Amniotic stem cell (primary cell): ENCODE results near the gene PEAK1.

Source experiments
- DNase-seq: peaks from one replicate; lab custom pipeline; 2025; lab: John Stamatoyannopoulos, UW

The PEAK1 gene, protein sequence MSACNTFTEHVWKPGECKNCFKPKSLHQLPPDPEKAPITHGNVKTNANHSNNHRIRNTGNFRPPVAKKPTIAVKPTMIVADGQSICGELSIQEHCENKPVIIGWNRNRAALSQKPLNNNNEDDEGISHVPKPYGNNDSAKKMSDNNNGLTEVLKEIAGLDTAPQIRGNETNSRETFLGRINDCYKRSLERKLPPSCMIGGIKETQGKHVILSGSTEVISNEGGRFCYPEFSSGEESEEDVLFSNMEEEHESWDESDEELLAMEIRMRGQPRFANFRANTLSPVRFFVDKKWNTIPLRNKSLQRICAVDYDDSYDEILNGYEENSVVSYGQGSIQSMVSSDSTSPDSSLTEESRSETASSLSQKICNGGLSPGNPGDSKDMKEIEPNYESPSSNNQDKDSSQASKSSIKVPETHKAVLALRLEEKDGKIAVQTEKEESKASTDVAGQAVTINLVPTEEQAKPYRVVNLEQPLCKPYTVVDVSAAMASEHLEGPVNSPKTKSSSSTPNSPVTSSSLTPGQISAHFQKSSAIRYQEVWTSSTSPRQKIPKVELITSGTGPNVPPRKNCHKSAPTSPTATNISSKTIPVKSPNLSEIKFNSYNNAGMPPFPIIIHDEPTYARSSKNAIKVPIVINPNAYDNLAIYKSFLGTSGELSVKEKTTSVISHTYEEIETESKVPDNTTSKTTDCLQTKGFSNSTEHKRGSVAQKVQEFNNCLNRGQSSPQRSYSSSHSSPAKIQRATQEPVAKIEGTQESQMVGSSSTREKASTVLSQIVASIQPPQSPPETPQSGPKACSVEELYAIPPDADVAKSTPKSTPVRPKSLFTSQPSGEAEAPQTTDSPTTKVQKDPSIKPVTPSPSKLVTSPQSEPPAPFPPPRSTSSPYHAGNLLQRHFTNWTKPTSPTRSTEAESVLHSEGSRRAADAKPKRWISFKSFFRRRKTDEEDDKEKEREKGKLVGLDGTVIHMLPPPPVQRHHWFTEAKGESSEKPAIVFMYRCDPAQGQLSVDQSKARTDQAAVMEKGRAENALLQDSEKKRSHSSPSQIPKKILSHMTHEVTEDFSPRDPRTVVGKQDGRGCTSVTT (N-terminal part only)

DNA sequence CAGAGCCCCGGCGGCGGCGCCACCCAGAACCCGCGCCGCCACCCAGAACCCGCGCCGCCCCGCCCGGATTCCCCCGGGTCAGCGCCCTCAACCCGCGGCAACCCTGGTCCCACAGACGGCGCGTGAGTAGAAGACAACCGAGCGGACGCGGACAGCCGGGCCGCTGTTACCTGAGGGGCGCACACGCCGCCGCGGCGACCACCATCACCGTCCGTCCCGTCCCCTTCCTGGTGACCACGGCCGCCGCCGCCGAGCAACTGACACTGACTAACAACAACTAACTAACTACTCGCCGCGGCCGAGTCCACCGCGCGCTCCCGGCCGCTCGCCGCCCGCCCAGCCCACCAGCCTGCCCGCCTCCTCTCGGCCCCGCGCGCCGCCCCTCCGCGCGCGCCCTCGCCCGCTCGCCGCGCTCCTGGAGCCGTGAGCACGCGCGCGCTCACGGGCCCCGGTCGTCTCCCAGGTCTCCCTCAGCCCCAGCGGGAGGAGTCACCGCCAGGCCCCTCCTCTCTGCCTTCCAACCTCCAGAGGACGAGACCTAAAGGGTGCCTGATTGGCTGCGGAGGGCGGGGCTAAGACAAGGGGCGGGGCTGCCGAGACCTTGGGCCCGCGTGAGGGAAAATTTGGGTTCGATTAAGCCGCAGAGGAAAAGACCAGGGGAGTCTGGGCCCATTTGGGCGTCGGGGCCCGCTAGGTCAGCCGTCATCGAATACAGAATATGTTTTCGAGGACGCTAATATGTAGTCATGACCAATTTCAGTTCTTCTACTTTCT, at the start of gene PEAK1:
Gene PEAK1, minus strand, starts transcription at position 269 of the 774 bp plus-strand sequence. CDS start 238,178 bp downstream, outside the sequence.
- DNase-seq, result peak; percentile 94

DNA sequence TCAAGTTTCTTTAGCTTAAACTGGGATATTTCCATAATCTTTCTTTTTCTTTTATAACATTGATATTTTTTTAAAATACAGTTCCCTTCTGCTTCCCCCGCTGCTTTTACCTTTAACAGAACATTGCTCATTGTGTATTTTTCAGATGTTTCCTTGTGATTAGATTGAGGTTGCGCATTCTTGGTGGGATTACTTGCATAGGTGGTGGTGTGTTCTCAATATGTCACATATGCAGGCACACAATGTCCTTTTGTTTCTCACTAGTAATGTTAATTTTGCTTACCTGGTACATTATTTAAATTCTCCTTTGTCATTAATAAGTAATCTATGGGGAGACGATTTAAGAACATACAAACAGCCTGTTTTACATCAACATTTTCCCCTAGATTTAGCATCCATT, 49.0 kb upstream of the PEAK1 start:
- no peak for DNase-seq

DNA sequence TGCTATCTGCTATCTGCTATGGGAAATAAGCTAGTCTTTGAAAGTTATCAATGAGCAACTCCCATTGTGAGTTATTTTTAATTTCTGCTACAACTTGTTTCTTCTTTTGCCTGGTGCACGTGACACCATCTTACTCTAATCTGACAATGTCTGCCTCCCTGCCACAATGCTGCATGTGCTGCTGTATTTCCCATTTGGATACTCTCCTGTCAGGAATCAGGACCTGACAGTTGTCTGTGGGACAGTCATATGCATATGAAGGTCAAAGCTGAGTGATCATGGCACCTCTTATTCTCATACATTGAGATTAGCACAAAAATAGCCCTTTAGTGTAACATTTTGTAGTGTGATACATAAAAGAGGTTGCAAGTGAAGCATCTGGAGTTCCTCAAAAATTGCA, 46.6 kb upstream of the PEAK1 start:
- no peak for DNase-seq

DNA sequence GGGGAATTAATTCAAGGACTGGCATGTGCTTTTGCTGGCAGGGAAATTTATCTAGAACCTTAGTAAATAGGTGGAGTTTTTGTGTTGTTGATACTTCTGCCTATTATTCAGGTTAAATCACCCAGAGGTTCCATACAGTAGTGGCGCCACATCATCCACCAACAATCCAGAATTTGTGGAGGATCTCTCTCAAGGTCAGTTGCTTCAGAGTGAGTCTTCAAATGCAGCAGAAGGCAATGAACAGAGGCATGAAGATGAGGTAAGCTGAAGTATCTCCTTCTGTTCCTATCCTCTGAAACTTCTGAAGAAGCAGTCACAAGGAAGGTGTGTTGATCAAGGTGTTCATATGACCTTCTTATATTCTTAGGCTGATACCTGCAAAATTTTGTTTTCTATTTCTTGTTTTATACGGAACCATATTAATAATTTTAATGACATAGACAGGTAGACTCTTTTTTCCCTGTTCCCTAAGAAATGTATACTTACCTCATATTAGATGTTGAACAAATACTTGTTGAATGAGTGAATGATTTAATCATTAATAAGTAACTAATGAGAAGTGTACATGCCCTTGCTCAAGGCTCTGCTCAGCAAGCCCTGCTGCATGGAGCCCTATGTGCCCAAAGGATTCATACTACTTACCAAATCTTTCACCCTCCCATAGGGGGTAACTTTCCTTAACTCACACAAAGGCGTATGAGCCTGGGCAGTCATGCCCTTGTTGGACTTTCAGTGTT, 44.4 kb upstream of the PEAK1 start:
- no peak for DNase-seq

DNA sequence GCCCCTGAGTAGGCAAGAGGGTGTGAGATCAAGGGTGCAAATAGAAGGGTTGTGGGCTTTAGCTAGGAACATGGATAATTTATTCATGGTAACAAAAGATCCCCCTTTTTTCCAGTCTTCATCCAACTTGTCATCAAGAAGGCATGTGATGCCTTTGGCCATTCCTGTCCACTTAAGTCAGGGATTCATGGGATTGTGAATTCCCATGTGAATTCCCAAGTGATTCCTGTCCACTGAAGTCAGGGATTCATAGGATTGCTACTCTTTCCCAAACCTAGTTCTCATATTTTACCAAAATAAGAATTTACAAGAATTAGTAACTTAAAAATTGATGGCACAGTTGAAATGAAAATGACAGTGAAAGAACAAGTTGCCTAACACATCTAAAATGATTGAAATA, 41.6 kb upstream of the PEAK1 start:
- DNase-seq, result no peak

DNA sequence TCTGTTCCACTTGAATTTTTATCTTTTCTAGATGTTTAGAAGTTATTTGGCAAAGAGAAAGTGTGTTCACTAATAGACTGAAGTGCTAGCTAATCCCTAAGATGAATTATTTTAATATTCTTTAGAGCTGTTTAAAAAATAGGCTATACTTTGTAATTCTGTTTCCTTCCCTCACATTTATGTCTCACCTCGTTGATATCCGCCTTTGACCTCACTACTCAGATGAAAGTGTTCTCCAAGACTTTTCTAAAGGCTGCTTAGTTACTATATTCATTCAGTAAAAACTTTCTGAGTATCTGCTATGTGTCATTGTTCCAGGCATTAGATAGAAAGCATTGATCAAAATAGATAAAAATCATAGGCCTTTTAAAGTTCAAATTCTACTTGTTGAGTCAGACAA, 39.1 kb upstream of the PEAK1 start:
- no peak for DNase-seq

DNA sequence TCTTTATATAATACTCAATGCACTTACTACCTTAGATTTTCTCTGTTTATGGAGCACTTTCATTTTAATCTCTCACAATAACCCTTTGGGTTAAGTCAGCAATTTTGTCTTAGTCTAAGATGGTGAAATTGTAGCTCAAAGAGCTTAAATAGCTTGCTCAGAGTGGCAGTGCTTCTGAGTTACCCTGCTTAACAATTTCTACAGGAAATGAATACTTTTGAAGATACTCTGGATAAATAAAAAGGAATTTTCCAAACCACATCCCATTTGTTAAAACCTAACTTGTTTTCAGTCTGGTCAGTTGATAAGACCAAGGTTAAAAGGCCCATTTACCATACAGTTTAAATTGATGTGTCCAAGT, 38.0 kb upstream of the PEAK1 start:
- DNase-seq, result no peak

DNA sequence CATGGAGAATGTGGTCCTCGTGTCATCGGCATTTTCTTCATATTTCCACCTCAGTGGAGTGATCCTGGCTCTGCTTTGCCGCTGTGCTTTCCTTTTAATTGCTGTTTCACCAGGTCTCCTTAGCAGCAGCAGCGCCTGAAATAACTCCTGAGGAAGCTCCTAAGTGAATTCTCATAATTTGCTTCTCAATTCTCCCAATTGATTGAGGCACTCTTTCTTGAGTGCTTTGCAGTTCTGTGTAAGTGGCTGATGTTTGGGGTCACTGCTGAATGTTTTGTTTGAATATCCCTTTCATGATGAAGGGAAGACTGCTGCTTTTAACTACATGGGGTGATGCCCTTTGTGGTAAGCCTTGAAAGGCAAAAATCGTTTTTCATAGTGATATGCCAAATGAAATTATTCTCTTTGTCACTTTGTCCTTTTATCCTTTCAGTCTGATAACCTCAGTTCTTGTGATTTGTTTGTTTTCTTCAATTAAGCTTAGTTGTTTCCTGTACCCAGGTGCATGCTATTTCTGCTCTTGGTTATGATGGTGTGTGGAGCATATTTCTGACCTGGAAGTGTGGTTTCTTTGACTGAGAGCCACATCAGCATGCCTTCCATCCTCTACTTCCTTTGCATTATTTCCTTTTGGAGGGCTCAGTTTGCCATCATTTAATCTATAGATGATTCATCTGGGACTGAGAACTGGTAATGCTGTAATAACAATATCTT, 37.4 kb upstream of the PEAK1 start:
- no peak for DNase-seq

DNA sequence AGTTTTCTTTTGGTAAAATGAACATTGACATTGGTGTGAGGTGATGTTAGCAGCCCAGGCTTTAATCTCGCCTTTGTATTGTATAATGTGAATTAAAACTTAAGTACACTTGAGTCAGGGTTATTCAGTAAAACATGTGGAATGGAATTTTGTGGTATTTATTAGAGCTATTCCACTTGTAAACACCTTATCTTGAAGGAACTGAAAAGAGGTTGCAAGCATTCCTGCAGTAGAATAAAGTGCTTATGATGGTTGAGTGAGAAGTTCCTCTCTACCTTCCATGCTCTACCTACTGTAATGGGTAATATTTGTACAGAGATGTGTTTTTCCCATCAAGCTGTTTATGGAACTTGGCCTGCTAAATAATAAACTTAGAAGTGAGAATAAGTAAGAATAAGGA, 36.8 kb upstream of the PEAK1 start:
- no peak for DNase-seq

DNA sequence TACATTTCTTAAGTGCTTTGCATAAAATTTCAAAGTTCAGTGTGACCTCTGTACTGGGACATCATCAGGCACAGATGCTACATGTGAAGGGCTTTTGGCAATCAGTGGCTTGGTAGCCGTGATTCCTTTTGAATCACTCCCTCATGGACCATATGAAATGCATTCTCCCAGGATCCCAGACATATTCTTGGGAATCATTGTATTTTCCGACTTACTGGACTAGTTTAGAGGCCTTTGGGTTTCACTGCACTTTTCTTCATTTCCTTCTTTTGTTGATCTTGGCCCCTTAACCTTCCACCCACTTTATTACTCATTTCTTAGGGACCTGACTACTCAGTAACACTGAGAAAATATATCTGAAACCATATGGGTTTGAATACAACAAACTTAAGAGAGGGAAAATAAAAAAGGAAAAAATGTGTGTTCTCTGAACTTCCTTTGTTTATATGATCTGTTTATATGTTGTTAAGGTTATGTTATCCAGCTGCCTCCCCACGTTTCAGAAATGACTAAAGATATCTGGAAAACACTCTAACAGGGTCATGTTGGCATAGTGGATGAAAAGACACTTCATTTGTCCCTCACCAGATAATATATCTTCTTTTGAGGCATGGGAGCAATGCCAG, 35.9 kb upstream of the PEAK1 start:
- no peak for DNase-seq

DNA sequence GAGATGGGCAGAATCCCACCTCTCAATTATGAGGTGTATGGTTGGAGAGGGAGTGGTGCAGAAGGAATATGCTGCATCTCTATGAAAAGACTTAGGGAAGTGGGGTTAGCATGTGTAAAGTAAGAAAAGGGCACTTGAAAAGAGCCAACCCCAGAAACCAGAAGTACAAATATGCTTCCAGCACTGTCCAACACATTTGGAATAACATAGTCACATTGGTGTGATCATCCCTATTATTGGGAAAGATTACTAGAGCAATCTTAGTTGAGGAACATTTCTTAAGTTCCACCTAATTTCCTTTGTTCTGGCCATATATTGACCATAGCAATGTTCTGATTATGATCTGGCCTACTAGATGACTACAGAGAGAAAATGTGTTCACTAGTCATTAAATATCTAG, 35.0 kb upstream of the PEAK1 start:
- no peak for DNase-seq

DNA sequence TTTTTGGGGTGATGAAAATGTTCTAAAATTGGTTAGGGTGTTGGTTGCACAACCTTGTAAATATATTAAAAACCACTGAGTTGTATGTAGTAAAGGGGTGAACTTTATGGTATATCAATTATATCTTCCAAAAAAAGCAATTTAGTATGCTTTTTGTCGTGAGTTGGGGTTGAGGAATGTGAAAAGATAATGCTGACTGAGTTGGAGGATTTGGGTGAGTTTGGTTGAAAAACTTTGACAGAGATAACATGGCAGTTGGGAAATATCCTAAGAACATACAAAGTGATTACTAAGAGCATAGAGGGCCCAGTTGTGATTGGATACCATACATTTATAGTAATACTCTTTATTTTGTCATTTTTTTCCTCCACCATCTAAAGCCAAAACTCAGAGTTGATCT, 34.4 kb upstream of the PEAK1 start:
- DNase-seq, result no peak

DNA sequence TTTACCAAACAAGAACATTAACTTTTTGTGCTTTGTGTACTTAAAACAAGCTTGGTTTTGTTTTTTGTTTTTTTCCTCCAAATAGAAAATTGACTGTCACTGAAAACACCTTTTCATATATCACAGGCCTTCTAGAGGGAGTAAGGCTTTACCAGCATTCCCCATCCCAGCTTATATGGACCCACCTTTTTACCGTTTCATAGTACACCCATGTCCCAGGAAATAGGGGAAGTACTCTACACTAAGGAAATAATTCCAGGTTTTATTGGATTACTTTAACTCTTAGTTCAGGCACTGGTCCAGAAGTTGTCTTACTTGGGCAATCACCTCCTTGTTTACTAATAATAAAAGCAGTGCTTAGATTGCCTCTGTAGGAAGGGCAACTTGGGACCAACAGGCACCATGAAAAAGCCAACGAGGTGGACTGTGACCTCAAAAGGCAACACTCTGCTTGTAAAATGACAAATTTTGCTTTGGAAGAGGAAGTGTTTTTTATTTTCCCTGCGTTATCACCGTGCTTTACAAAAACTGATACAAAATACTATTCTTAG, 27.0 kb upstream of the PEAK1 start:
- DNase-seq, result no peak

DNA sequence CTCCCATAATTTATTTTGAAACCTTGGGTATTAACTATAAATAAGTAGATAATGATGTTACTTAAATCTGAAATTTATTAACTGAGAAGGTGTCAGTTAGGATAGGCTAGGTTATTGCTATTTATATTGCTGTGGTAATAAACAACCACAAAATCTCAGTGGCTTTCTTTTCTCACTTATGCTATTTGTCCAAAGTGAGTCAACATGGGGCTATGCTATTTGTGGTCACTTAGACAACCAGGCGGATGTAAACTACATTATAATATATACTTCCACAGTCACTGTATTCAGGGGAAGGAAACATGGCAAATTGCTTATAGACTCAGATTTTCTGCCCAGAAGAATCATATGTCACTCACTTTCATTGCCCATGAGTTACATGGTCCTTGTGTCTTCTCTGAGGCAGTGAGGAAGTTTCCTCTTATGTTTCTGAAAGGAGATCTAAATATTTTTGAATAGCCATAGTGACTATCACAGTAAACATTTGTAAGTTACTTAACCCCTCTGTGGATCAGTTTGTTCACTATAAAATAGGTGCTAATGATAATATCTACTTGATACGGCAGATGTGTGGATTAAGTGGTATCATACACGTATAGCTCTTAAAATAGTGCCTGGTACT, 20.6 kb upstream of the PEAK1 start:
- no peak for DNase-seq

DNA sequence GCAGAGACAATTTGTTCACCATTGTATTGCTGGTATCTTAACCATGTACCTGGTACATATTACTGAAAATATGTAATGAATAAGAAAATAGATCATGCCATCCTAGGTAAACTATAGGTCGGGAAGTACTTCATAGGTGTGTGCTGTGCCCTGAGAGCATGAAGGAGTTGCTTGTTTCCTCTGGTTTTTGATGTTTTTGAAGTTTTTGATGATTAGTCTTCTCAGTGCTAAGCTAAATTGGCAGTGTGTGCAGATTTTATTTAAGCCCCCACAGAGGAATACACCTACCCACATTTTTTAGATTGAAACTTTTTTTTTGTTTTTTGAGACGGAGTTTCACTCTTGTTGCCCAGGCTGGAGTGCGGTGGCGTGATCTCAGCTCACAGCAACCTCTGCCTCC, 17.4 kb upstream of the PEAK1 start:
- DNase-seq, result no peak

DNA sequence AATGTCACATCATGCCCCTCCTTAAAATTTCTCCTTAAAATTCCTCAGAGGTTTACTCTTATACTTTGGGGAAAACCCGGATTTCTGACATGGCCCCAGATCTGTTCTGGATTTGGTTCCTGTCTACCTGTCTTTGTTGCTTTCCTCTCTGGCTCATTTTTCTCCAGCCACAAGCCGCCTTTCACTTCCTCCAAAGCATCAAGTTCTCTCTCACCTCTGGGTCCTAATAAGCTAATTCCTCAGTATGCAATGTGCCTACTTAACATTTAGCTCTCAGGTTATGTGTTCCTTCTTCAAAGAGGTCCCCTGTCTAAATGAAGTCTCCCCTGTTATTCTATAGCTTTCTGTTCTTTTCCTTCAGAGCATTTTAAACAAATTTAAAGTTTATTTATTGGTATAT, 16.9 kb upstream of the PEAK1 start:
- DNase-seq, result no peak

DNA sequence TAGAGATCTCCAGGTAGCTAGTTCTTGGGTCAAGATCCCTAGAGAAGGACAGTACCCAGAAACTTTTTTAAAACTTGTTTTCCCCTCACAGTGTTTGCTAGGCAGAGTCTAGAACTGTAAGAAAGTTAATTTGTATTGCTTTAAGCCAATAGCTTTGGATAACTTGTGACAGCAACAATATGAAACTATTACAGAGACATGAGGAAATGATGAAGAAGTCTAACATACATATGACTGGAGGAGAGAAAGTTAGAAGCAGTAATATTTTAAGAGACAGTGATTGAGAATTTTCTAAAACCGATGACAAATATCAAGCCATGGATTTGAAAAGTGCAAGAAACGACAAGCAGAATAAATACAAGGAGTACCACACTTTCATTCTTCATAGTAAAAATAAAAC, 10.7 kb upstream of the PEAK1 start:
- DNase-seq, result no peak

DNA sequence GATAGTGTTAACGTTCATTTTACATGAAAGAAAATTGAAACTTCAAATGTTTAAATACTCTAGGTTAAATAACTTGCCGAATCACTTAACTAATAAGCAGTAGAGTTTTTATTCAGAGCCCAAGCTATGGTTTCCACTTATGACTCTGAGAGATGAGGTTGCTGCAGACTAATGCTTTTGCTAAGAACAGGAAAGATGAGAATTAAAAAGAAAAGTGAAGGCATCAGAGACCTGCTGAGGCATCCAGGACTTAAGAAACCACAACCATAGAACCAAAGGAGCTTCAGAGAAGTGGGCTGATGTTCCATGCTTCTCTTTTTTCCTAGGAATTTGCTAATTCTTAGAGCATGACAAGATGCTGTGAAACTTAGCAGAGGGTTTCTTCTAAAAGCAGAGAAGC, 10.3 kb upstream of the PEAK1 start:
- DNase-seq, result no peak

DNA sequence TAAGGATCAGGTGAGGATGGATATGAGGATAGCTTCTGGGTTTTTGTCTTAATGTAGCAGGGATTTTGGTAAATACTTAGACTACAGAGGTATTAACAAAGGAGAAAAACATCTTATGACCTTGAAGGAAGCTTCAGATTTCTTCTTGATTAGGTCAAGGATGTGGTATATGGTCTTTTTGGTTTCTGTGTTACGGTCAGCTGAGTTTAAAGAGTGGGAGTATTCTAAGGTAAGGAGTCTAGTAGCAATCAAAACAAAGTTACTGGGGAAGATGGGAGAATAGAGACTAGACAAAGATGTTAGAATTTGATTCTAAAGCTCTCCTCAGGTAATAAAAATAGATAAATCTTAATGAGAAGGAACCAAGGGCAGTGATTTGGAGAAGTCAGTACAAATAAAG, 7.0 kb upstream of the PEAK1 start:
- no peak for DNase-seq

DNA sequence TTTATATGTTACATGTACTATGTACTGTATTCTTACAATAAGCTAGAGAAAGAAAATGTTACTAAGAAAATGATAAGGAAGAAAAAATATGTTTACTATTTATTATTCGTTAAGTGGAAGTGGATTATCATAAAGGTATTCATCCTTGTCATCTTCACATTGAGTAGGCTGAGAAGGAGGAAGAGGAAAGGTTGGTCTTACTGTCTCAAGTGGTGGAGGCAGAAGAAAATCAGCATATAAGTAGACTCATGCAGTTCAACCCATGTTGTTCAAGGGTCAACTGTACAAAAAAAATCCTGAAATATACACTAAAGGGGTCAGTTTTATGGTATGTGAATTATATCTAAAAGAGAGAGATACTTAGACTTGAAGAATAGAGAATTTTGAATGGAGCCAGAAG, 6.5 kb upstream of the PEAK1 start:
- no peak for DNase-seq
